Placental epithelial cell (primary cell): Measurements from ENCODE around the gene NIPAL4. TPM values are rescaled to one million over a fixed set of nuclear protein-coding genes. Genes with fewer than 3 reads are reported as not detected.

Experiments
- total RNA-seq: library from RNA; depleted of rRNA; stranded (reverse); fragments of >200 nt; gene quantifications from 2 replicates; pipeline ENCODE4 v1.2.3, GENCODE V29; 2012

The NIPAL4 gene
- total RNA-seq, result not detected in 2 replicates

DNA sequence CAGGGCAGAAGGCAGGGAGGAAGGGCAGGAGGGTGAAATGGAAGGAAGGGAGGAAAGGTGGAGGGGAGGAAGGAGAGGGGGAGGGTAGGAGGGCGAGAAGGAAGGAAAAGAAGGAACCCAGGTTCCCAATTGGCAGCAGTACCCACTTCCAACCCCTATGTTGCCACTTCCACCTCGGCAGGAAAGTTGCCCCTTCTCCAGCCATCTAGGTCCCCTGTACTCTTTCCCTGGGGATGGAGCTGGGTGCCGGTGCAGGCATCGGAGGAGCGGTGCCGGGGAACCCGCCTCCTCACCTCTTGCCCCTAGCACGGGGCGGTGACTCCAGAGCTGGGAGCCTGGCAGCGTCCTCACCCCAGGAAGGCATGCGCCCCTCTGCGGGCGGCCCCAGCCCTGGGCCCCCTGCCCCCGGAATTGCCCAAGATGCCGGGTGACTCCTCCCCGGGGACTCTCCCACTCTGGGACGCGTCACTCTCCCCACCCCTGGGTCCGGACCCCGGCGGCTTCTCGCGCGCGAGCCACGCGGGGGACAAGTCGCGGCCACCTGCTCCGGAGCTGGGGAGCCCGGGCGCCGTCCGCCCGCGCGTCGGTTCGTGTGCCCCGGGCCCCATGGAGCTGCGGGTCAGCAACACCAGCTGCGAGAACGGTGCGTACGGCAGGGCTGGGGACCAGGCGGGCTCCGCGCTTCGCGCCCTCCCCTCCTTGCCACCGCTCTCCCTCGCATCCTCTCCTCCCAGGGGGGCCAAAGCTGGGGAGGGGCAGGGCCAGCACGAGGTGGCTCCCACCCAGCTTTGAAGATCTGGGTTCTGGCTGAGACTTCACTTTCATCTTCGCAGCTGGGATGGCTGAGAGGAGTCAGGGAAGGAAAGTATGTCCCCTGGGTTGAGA lies at the start of gene NIPAL4:
TSS of gene NIPAL4 (plus strand) at position 499 of the 885 bp plus-strand sequence. CDS start at position 607, 108 bp downstream.

Other genes starting within 250 kb of the NIPAL4 start
- 0.79 and 9.0 TPM in 2 replicates for gene CYFIP2, start 194.1 kb upstream of the NIPAL4 start, total RNA-seq
- gene ADAM19, start 115.6 kb downstream of the NIPAL4 start, total RNA-seq, result 22.4 and 46.6 TPM in 2 replicates
- gene SOX30, start 192.2 kb downstream of the NIPAL4 start, total RNA-seq, result not detected in 2 replicates
- not detected in 2 replicates for gene C5orf52, start 211.3 kb downstream of the NIPAL4 start, total RNA-seq